GM15510 (cell line): ENCODE measurements around the gene ARHGAP6.

ENCODE experiments used
- POLR2A ChIP-seq: IDR thresholded peaks from 3 replicates; pipeline ENCODE4 v1.6.1; 2011; ENCODE audit warnings: borderline replicate concordance; ENCODE audit not compliant: insufficient read length; ENCODE audit errors: extremely low read depth

Gene ARHGAP6

GRCh38 chrX:11426712-11427452, 238.8 kb downstream of the ARHGAP6 start:
- no peak for TF ChIP-seq POLR2A

GRCh38 chrX:11424903-11425674, 240.6 kb downstream of the ARHGAP6 start:
- no peak for TF ChIP-seq POLR2A

GRCh38 chrX:11423949-11424348, 241.8 kb downstream of the ARHGAP6 start:
- no peak for TF ChIP-seq POLR2A

- TF ChIP-seq POLR2A = no peak
Observed at GRCh38 chrX:11423362-11423818, 242.3 kb downstream of the ARHGAP6 start.

GRCh38 chrX:11422525-11422857, 243.2 kb downstream of the ARHGAP6 start:
- no peak for TF ChIP-seq POLR2A

GRCh38 chrX:11421805-11422524, 243.8 kb downstream of the ARHGAP6 start:
- no peak for TF ChIP-seq POLR2A

- no peak for TF ChIP-seq POLR2A
Observed at GRCh38 chrX:11420851-11421250, 244.9 kb downstream of the ARHGAP6 start.

GRCh38 chrX:11419102-11419501, 246.6 kb downstream of the ARHGAP6 start:
- no peak for TF ChIP-seq POLR2A

GRCh38 chrX:11416600-11416999, 249.1 kb downstream of the ARHGAP6 start:
- no peak for TF ChIP-seq POLR2A

- TF ChIP-seq POLR2A = no peak
Observed at GRCh38 chrX:11414091-11414490, 251.6 kb downstream of the ARHGAP6 start.

GRCh38 chrX:11412715-11413623, 252.8 kb downstream of the ARHGAP6 start:
- TF ChIP-seq POLR2A = no peak

- no peak for TF ChIP-seq POLR2A
Observed at GRCh38 chrX:11409957-11410356, 255.8 kb downstream of the ARHGAP6 start.

GRCh38 chrX:11408783-11409182, 256.9 kb downstream of the ARHGAP6 start:
- no peak for TF ChIP-seq POLR2A

- no peak for TF ChIP-seq POLR2A
Observed at GRCh38 chrX:11408109-11408405, 257.7 kb downstream of the ARHGAP6 start.
